Measurements from ENCODE around the gene RAB6A. TPM values are rescaled to one million over a fixed set of nuclear protein-coding genes. Genes with fewer than 3 reads are reported as not detected.
A peak's percentile ranks its signal among the peaks of the same experiment; 100 is the strongest.

Gene RAB6A
- total RNA-seq, 4 donors from 2014 or later, result 183 to 254 (median 234) TPM

GRCh38 chr11:73726825-73727224 lies 34.0 kb downstream of the RAB6A start:
- Histone ChIP-seq H3K4me1 (peaks cover 0 to 6% (median 0%) of the 10 kb centered on the region in 4 donors), H3K4me3 (no peak overlapping the region), H3K27ac (no peak overlapping the region), H3K9me3 (no peaks in the 10 kb centered on the region), H3K27me3 (no peaks in the 10 kb centered on the region), H3K36me3 (peaks cover 0 to 20% (median 0%) of the 10 kb centered on the region in 3 donors)
- TF ChIP-seq CTCF (IDR thresholded peaks at IDR 0.05) (no peak), POLR2A (IDR thresholded peaks at IDR 0.05) (no peak), EP300 (IDR thresholded peaks at IDR 0.05) (no peak)
- DNase-seq (ENCODE audit: low spot score in 2 of 2), result no peak
- 90 to 92% methylated on average over 2 of the region's 2 CpGs for WGBS, 2 donors

- H3K27ac ChIP-seq, result peak overlapping the region in 2 of 4 donors; percentile 18 to 40
- H3K36me3 ChIP-seq, result peaks cover 0 to 27% (median 0%) of the 10 kb centered on the region in 3 donors
- no peak for DNase-seq (ENCODE audit: low spot score in 2 of 2)
- H3K4me3 ChIP-seq, result no peak overlapping the region
- TF ChIP-seq POLR2A (IDR thresholded peaks at IDR 0.05), result no peak
- no peak for TF ChIP-seq EP300 (IDR thresholded peaks at IDR 0.05)
- H3K27me3 ChIP-seq, result no peaks in the 10 kb centered on the region
- H3K9me3 ChIP-seq, result no peaks in the 10 kb centered on the region
- peaks cover 0 to 44% (median 2%) of the 10 kb centered on the region in 4 donors for H3K4me1 ChIP-seq
- 54 to 60% methylated on average over 3 of the region's 3 CpGs for WGBS, 2 donors
Measured at GRCh38 chr11:73717136-73717535, 43.7 kb downstream of the RAB6A start.

GRCh38 chr11:73716153-73717056 lies 44.5 kb downstream of the RAB6A start:
- TF ChIP-seq POLR2A (IDR thresholded peaks at IDR 0.05), result no peak
- no peak for TF ChIP-seq CTCF (IDR thresholded peaks at IDR 0.05)
- TF ChIP-seq EP300 (IDR thresholded peaks at IDR 0.05), result no peak
- Histone ChIP-seq H3K9me3 (no peaks in the 10 kb centered on the region), H3K27me3 (no peaks in the 10 kb centered on the region), H3K36me3 (peaks cover 0 to 27% (median 0%) of the 10 kb centered on the region in 3 donors), H3K27ac (peak overlapping the region in 2 of 4 donors; percentile 39 to 40), H3K4me1 (peaks cover 0 to 44% (median 2%) of the 10 kb centered on the region in 4 donors), H3K4me3 (no peak overlapping the region)
- 40 to 41% methylated on average over 1 of the region's 1 CpG for WGBS, 2 donors
- DNase-seq (ENCODE audit: low spot score in 2 of 2), result no peak

GRCh38 chr11:73715541-73715940 lies 45.3 kb downstream of the RAB6A start:
- WGBS, 2 donors, result 55 to 57% methylated on average over 2 of the region's 2 CpGs
- H3K36me3 ChIP-seq, result peaks cover 0 to 29% (median 0%) of the 10 kb centered on the region in 3 donors

GRCh38 chr11:73710964-73711363 lies 49.9 kb downstream of the RAB6A start:
- Histone ChIP-seq H3K4me1 (peaks cover 0 to 10% (median 0%) of the 10 kb centered on the region in 4 donors), H3K4me3 (no peak overlapping the region), H3K9me3 (no peaks in the 10 kb centered on the region), H3K27ac (no peak overlapping the region), H3K27me3 (no peaks in the 10 kb centered on the region), H3K36me3 (peaks cover 0 to 42% (median 0%) of the 10 kb centered on the region in 3 donors)
- TF ChIP-seq CTCF (IDR thresholded peaks at IDR 0.05), result no peak
- no peak for TF ChIP-seq EP300 (IDR thresholded peaks at IDR 0.05)
- TF ChIP-seq POLR2A (IDR thresholded peaks at IDR 0.05), result no peak
- DNase-seq (ENCODE audit: low spot score in 2 of 2), result no peak
- WGBS, 2 donors, result 83 to 98% methylated on average over 3 of the region's 3 CpGs

More at GRCh38 chr11:73715541-73715940, 45.3 kb downstream of the RAB6A start:
- H3K27me3 ChIP-seq, result no peaks in the 10 kb centered on the region
- no peak for DNase-seq (ENCODE audit: low spot score in 2 of 2)
- TF ChIP-seq POLR2A (IDR thresholded peaks at IDR 0.05) (no peak), CTCF (IDR thresholded peaks at IDR 0.05) (no peak)
- H3K4me1 ChIP-seq, result peaks cover 0 to 44% (median 2%) of the 10 kb centered on the region in 4 donors
- H3K4me3 ChIP-seq, result no peak overlapping the region
- H3K9me3 ChIP-seq, result no peaks in the 10 kb centered on the region
- peak overlapping the region in 1 of 4 donors; percentile 1 for H3K27ac ChIP-seq
